ENCODE measurements around the gene CNTNAP2.

Gene CNTNAP2

DNA sequence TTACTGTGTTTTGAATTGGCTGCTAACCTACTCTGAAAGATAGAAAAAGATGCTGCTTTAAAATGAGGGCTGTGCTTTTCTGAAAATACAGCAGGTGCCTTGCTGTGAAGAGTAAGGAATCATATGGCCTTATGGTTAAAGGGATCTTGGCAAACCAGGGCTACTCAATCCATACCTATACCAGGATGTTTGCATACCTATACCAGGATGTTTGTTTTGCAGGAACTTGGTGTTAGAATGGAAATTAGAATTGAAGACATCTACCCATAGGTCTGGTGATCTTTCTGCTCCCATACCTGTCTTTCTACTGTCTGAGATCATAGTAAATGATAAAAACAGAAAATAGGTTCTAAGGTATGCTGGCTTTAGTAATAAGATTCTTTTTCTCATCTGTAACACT lies 2273.8 kb downstream of the CNTNAP2 start:
- Histone ChIP-seq H3K27me3 (ENCODE audit: insufficient read depth, low read length, poor library complexity) (peaks cover 2% of the 10 kb centered on the region), H2AFZ (ENCODE audit: low read depth, low read length) (no peak overlapping the region), H3K4me2 (ENCODE audit: insufficient read depth, low read length) (no peak overlapping the region), H3K4me3 (ENCODE audit: low read depth in 1 of 2, low read length in 2 of 2) (no peak overlapping the region), H3K36me3 (ENCODE audit: insufficient read depth, low read length) (no peaks in the 10 kb centered on the region), H3K4me1 (ENCODE audit: insufficient read depth, low read length) (no peaks in the 10 kb centered on the region), H4K20me1 (ENCODE audit: insufficient read depth, low read length) (no peaks in the 10 kb centered on the region), H3K9ac (ENCODE audit: low read depth, low read length) (no peak overlapping the region), H3K27ac (ENCODE audit: low read length) (no peak overlapping the region), H3K9me3 (ENCODE audit: insufficient read depth, low read length, severe bottlenecking) (no peaks in the 10 kb centered on the region), H3K79me2 (ENCODE audit: insufficient read depth, low read length) (no peaks in the 10 kb centered on the region)
- ATAC-seq (ENCODE audit: insufficient read depth, low read depth) = no peak
- DNase-seq = no peak
- no peak for TF ChIP-seq EZH2 (IDR thresholded peaks at IDR 0.05; ENCODE audit: borderline replicate concordance, low read depth, low read length, severe bottlenecking)
- TF ChIP-seq, protein P1, sequence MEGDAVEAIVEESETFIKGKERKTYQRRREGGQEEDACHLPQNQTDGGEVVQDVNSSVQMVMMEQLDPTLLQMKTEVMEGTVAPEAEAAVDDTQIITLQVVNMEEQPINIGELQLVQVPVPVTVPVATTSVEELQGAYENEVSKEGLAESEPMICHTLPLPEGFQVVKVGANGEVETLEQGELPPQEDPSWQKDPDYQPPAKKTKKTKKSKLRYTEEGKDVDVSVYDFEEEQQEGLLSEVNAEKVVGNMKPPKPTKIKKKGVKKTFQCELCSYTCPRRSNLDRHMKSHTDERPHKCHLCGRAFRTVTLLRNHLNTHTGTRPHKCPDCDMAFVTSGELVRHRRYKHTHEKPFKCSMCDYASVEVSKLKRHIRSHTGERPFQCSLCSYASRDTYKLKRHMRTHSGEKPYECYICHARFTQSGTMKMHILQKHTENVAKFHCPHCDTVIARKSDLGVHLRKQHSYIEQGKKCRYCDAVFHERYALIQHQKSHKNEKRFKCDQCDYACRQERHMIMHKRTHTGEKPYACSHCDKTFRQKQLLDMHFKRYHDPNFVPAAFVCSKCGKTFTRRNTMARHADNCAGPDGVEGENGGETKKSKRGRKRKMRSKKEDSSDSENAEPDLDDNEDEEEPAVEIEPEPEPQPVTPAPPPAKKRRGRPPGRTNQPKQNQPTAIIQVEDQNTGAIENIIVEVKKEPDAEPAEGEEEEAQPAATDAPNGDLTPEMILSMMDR (IDR thresholded peaks at IDR 0.05; ENCODE audit: borderline replicate concordance, extremely low read depth, low read length, poor library complexity, severe bottlenecking) = no peak

DNA sequence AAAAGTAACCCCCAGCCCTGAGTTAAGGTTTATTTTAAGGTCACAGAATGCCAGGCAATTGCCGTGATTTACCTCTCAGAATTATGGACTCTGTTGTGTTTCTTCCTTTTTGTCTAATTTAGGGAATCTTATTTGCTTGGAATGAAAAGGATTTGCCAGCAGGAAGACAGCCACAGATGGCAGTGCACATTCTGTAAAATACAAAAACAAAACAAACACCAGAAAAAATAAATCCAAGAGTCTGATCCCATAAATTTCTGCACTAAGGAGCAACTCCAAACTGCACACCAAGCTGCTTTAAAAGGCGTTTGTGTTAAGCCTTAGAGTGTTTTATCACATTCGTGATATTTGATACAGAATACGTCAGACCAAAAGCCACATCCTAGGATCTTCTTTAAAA lies 2275.0 kb downstream of the CNTNAP2 start:
- Histone ChIP-seq H3K79me2 (ENCODE audit: insufficient read depth, low read length) (no peaks in the 10 kb centered on the region), H2AFZ (ENCODE audit: low read depth, low read length) (no peak overlapping the region), H3K9me3 (ENCODE audit: insufficient read depth, low read length, severe bottlenecking) (no peaks in the 10 kb centered on the region), H3K4me3 (ENCODE audit: low read depth in 1 of 2, low read length in 2 of 2) (no peak overlapping the region), H4K20me1 (ENCODE audit: insufficient read depth, low read length) (no peaks in the 10 kb centered on the region), H3K36me3 (ENCODE audit: insufficient read depth, low read length) (no peaks in the 10 kb centered on the region), H3K27ac (ENCODE audit: low read length) (no peak overlapping the region), H3K4me2 (ENCODE audit: insufficient read depth, low read length) (no peak overlapping the region), H3K9ac (ENCODE audit: low read depth, low read length) (no peak overlapping the region), H3K27me3 (ENCODE audit: insufficient read depth, low read length, poor library complexity) (peaks cover 3% of the 10 kb centered on the region), H3K4me1 (ENCODE audit: insufficient read depth, low read length) (no peaks in the 10 kb centered on the region)
- DNase-seq (no peak), ATAC-seq (ENCODE audit: insufficient read depth, low read depth) (no peak)
- no peak for TF ChIP-seq EZH2 (IDR thresholded peaks at IDR 0.05; ENCODE audit: borderline replicate concordance, low read depth, low read length, severe bottlenecking)
- TF ChIP-seq, protein P1 (IDR thresholded peaks at IDR 0.05; ENCODE audit: borderline replicate concordance, extremely low read depth, low read length, poor library complexity, severe bottlenecking) = no peak

GRCh38 chr7:148394582-148394981 lies 2278.0 kb downstream of the CNTNAP2 start:
- Histone ChIP-seq H4K20me1 (ENCODE audit: insufficient read depth, low read length) (no peaks in the 10 kb centered on the region), H3K9me3 (ENCODE audit: insufficient read depth, low read length, severe bottlenecking) (no peaks in the 10 kb centered on the region), H3K27me3 (ENCODE audit: insufficient read depth, low read length, poor library complexity) (peaks cover 3% of the 10 kb centered on the region), H3K79me2 (ENCODE audit: insufficient read depth, low read length) (no peaks in the 10 kb centered on the region), H3K36me3 (ENCODE audit: insufficient read depth, low read length) (no peaks in the 10 kb centered on the region), H3K4me2 (ENCODE audit: insufficient read depth, low read length) (no peak overlapping the region), H3K27ac (ENCODE audit: low read length) (no peak overlapping the region), H3K9ac (ENCODE audit: low read depth, low read length) (no peak overlapping the region), H2AFZ (ENCODE audit: low read depth, low read length) (no peak overlapping the region), H3K4me1 (ENCODE audit: insufficient read depth, low read length) (no peaks in the 10 kb centered on the region), H3K4me3 (ENCODE audit: low read depth in 1 of 2, low read length in 2 of 2) (no peak overlapping the region)
- no peak for ATAC-seq (ENCODE audit: insufficient read depth, low read depth)
- TF ChIP-seq EZH2 (IDR thresholded peaks at IDR 0.05; ENCODE audit: borderline replicate concordance, low read depth, low read length, severe bottlenecking) = no peak
- TF ChIP-seq, protein P1 (IDR thresholded peaks at IDR 0.05; ENCODE audit: borderline replicate concordance, extremely low read depth, low read length, poor library complexity, severe bottlenecking) = no peak
- DNase-seq = no peak

- H3K9me3 ChIP-seq (ENCODE audit: insufficient read depth, low read length, severe bottlenecking) = no peaks in the 10 kb centered on the region
- peaks cover 7% of the 10 kb centered on the region for H3K27me3 ChIP-seq (ENCODE audit: insufficient read depth, low read length, poor library complexity)
- no peak for ATAC-seq (ENCODE audit: insufficient read depth, low read depth)
- H3K9ac ChIP-seq (ENCODE audit: low read depth, low read length) = no peak overlapping the region
- no peak for DNase-seq
- H3K4me1 ChIP-seq (ENCODE audit: insufficient read depth, low read length) = no peaks in the 10 kb centered on the region
- H2AFZ ChIP-seq (ENCODE audit: low read depth, low read length) = no peak overlapping the region
- H3K4me3 ChIP-seq (ENCODE audit: low read depth in 1 of 2, low read length in 2 of 2) = no peak overlapping the region
- H3K79me2 ChIP-seq (ENCODE audit: insufficient read depth, low read length) = no peaks in the 10 kb centered on the region
- no peaks in the 10 kb centered on the region for H4K20me1 ChIP-seq (ENCODE audit: insufficient read depth, low read length)
- TF ChIP-seq EZH2 (IDR thresholded peaks at IDR 0.05; ENCODE audit: borderline replicate concordance, low read depth, low read length, severe bottlenecking) = no peak
- TF ChIP-seq, protein P1 (IDR thresholded peaks at IDR 0.05; ENCODE audit: borderline replicate concordance, extremely low read depth, low read length, poor library complexity, severe bottlenecking) = no peak
- no peak overlapping the region for H3K27ac ChIP-seq (ENCODE audit: low read length)
- no peaks in the 10 kb centered on the region for H3K36me3 ChIP-seq (ENCODE audit: insufficient read depth, low read length)
- H3K4me2 ChIP-seq (ENCODE audit: insufficient read depth, low read length) = no peak overlapping the region
These were observed 2278.8 kb downstream of the CNTNAP2 start for GRCh38 chr7:148395352-148395811.
